AG04450 (cell line): ENCODE data around the gene NOB1. TPM values are rescaled to one million over a fixed set of nuclear protein-coding genes. Genes with fewer than 3 reads are reported as not detected.
A peak's percentile ranks its signal among the peaks of the same experiment; 100 is the strongest.
"Not testable (repeated sequence)": the region's sequence is repeated elsewhere in the genome, so short reads cannot be mapped to it uniquely, and the experiment has no call there.

Experiments
- CTCF ChIA-PET: fragments of 300-600, 350-600 bp; formaldehyde crosslinking; extraction: SDS; loops from one replicate; lab custom pipeline; 2022; ENCODE audit warnings: antibody characterized with exemption, inconsistent platforms; lab: Charles Lee
- POLR2A ChIA-PET: fragments of 350-600 bp; formaldehyde crosslinking; extraction: SDS; loops from one replicate; lab custom pipeline; 2021; ENCODE audit warnings: antibody characterized with exemption, inconsistent platforms; lab: Yijun Ruan, JAX
- DNase-seq: peaks from one replicate; pipeline ENCODE4 v3.0.0-alpha.2; 2011; ENCODE audit warnings: low read depth, low spot score
- H3K27ac ChIP-seq: one replicate; pipeline ENCODE4 v1.5.1; 2012; ENCODE audit warnings: low read depth, low read length, control low read depth
- H3K27me3 ChIP-seq: one replicate; pipeline ENCODE4 v1.6.0; 2012; ENCODE audit warnings: low read length; ENCODE audit not compliant: control insufficient read depth, insufficient read depth
- H3K4me3 ChIP-seq: 2 replicates; pipeline ENCODE4 v1.5.1; 2011; ENCODE audit warnings: mild to moderate bottlenecking, low read depth, low read length, control low read depth
- H3K9me3 ChIP-seq: 2 replicates; pipeline ENCODE4 v1.5.1; 2012; ENCODE audit warnings: low read length; ENCODE audit not compliant: control insufficient read depth, insufficient read depth
- polyA plus RNA-seq: library from polyadenylated mRNA; depleted of rRNA; stranded (reverse); fragments of >200 nt; gene quantifications from 2 replicates; pipeline ENCODE4 v1.2.3, GENCODE V29; 2011
- TF ChIP-seq, protein P1 (sequence below): IDR thresholded peaks from 2 replicates; pipeline ENCODE4 v1.5.1; 2011; ENCODE audit warnings: low read depth, low read length, control low read depth, inconsistent platforms

NOB1 gene
- polyA plus RNA-seq, 1 experiment, result 58.7 TPM

DNA sequence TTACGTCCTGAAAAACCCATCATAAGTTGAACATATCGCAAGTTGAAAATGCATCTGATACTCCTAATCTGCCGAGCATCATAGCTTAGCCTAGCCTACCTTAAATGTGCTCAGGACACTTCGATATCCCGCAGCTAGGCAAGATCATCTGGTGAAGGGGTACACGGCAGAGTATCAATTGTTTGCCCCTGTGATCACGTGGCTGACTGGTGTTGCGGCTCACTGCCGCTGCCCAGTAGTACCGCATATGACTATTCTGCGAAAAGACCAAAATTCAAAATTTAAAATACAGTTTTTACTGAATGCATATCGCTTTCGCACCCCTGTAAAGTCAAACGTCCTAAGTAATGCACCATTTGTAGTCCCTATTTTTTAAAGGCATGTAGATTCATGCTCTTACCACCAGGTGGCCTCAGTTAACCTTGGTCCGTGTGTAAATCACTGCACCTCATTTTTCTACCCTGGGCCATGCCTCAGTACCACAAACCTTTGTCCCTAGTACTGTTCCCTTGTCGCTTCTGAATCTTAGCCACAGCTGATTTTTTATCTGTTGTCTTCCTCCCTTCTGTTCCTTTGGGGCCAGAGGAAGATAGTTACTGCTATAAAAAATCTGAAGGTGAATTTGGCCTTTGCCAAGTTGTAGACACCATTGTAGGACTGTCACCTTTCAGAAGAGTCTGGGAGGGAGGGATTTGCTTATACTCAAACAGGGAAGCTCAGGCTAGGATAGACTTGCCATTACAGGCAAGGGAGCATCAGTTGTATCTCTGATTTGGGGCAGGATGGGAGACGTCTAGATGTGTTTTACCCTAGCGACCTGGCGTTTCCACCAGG lies 41.8 kb upstream of the NOB1 start:
- CTCF ChIA-PET, result interaction anchor here (0.6 to 9.2 kb wide), 18 partner anchors 9 to 256 kb away, joined by 3 to 216 read pairs (median 4); partner anchors contain the start of gene NQO1
- Histone ChIP-seq H3K27ac (no peak overlapping the region), H3K9me3 (no peaks in the 10 kb centered on the region), H3K27me3 (no peaks in the 10 kb centered on the region), H3K4me3 (no peak overlapping the region)
- peak; percentile 42 for DNase-seq
- TF ChIP-seq, protein P1, sequence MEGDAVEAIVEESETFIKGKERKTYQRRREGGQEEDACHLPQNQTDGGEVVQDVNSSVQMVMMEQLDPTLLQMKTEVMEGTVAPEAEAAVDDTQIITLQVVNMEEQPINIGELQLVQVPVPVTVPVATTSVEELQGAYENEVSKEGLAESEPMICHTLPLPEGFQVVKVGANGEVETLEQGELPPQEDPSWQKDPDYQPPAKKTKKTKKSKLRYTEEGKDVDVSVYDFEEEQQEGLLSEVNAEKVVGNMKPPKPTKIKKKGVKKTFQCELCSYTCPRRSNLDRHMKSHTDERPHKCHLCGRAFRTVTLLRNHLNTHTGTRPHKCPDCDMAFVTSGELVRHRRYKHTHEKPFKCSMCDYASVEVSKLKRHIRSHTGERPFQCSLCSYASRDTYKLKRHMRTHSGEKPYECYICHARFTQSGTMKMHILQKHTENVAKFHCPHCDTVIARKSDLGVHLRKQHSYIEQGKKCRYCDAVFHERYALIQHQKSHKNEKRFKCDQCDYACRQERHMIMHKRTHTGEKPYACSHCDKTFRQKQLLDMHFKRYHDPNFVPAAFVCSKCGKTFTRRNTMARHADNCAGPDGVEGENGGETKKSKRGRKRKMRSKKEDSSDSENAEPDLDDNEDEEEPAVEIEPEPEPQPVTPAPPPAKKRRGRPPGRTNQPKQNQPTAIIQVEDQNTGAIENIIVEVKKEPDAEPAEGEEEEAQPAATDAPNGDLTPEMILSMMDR, result peak; percentile 91
- POLR2A ChIA-PET, result interaction anchor here (1.3 kb wide), 1 partner anchor 134 kb away, joined by 3 read pairs; no protein-coding TSS in a partner anchor

DNA sequence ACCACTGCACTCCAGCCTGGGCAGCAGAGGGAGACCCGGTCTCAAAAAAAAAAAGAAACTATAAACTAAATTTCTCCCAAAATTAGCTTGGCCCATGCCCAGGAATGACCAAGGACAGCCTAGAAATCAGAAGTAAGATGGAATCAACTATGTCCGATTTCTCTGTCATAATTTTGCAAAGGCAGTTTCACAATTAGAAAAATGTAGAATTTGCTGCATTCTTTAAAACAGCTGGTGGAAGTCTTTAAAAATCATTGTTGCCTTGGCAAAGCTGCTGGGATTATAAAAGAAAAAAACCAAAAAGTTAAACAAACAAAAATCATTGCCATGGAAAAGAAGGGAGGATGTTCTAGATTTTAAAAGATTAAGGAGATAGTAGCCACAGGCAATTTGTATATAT lies 39.8 kb upstream of the NOB1 start:
- no peak overlapping the region for H3K4me3 ChIP-seq
- TF ChIP-seq, protein P1, result no peak
- no peaks in the 10 kb centered on the region for H3K27me3 ChIP-seq
- CTCF ChIA-PET, result interaction anchor here (0.6 to 9.2 kb wide), 5 partner anchors 27 to 145 kb away, joined by 3 to 216 read pairs (median 6); partner anchors contain the start of gene NOB1
- H3K9me3 ChIP-seq, result no peaks in the 10 kb centered on the region
- POLR2A ChIA-PET, result no interaction called here
- no peak overlapping the region for H3K27ac ChIP-seq
- DNase-seq, result no peak

DNA sequence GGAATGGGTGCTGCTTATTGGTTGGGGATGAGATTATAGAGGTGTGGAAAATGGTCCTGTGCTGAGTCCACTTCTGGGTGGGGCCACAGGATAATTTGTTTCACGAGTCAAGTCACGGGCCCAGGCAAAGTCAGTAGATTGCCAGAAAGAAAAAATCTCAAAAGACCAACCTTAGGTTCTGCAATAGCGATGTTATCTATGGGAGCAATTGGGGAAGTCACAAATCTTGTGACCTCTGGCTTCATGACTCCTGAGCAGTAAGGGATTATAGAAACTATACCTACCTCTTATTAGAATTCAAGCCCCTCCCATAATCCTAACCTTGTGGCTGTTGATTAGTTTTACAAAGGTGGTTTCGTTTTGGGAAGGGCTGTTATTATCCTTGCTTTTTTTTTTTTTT lies 38.8 kb upstream of the NOB1 start:
- no peak for DNase-seq
- ChIA-PET POLR2A (no interaction called here), CTCF (interaction anchor here (1.2 to 9.2 kb wide), 2 partner anchors 137 to 145 kb away, joined by 4 to 216 read pairs; no protein-coding TSS in a partner anchor)
- TF ChIP-seq, protein P1, result no peak
- Histone ChIP-seq H3K9me3 (no peaks in the 10 kb centered on the region), H3K27ac (no peak overlapping the region), H3K27me3 (no peaks in the 10 kb centered on the region), H3K4me3 (no peak overlapping the region)

DNA sequence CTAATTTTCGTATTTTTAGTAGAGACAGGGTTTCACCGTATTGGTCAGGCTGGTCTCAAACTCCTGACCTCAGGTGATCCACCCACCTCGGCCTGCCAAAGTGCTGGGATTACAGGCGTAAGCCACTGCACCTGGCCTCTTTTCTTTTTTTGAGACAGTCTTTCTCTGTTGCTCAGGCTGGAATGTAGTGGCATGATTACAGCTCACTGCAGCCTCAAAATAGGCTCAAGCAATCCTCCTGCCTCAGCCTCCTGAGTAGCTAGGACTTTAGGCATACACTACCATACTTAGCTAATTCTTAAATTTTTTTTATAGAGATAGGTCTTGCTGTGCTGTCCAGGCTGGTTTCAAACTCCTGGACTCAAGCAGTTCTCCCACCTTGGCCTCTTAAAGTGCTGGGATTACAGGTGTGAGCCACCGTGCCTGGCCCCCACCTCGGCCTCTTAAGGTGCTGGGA lies 36.7 kb upstream of the NOB1 start:
- H3K9me3 ChIP-seq, H3K27me3 ChIP-seq, DNase-seq, POLR2A ChIA-PET, H3K27ac ChIP-seq, H3K4me3 ChIP-seq: not testable (repeated sequence)
- CTCF ChIA-PET, result interaction anchor here (1.6 kb wide), 1 partner anchor 139 kb away, joined by 8 read pairs; no protein-coding TSS in a partner anchor

DNA sequence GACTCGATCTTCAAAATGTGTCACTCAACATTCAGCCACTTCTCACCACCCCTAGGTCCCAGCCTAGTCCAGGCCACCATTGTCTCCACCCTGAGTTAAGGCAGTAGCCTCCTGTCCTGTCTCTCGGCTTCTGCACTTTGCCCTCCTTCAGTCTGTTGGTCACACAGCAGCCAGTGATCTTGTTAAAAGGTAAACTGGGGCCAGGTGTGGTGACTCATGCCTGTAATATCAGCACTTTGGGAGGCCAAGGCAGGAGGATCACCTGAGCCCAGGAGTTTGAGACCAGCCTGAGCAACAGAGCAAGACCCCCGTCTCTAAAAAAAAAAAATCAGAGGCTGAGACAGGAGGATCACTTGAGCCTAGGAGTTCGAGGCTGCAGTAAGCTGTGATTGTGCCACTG lies 33.2 kb upstream of the NOB1 start:
- CTCF ChIA-PET, result interaction anchor here (2.1 kb wide), 1 partner anchor 9 kb away, joined by 8 read pairs; no protein-coding TSS in a partner anchor

More for the DNA sequence above, 33.2 kb upstream of the NOB1 start:
- POLR2A ChIA-PET, result no interaction called here
- Histone ChIP-seq H3K9me3 (no peaks in the 10 kb centered on the region), H3K27me3 (no peaks in the 10 kb centered on the region), H3K27ac (no peak overlapping the region), H3K4me3 (no peak overlapping the region)
- TF ChIP-seq, protein P1, result no peak
- no peak for DNase-seq
